ENCODE measurements around the gene LRRN4CL. TPM values are rescaled to one million over a fixed set of nuclear protein-coding genes. Genes with fewer than 3 reads are reported as not detected.

Gene LRRN4CL
- total and polyA plus RNA-seq, 11 donors, result 0.63 to 8.6 (median 2.5) TPM

- no peak overlapping the region for H3K4me3 ChIP-seq
- peaks cover 0 to 53% (median 29%) of the 10 kb centered on the region in 12 donors for H3K4me1 ChIP-seq
- TF ChIP-seq POLR2A (IDR thresholded peaks at IDR 0.05), result no peak
- TF ChIP-seq CTCF (IDR thresholded peaks at IDR 0.05), result no peak
- H3K36me3 ChIP-seq, result peaks cover 9 to 73% (median 70%) of the 10 kb centered on the region in 9 donors
- WGBS, 4 donors, result 85 to 90% (median 87%) methylated on average over 6 of the region's 6 CpGs
- no peaks in the 10 kb centered on the region for H3K9me3 ChIP-seq
- intact Hi-C loops (cut with DNase I), result no loop called here
- ATAC-seq, result no peak
- peak overlapping the region in 10 of 12 donors; percentile 32 to 80 (median 62) for H3K27ac ChIP-seq
- DNase-seq, result no peak
- no peaks in the 10 kb centered on the region for H3K27me3 ChIP-seq
Measured at GRCh38 chr11:62712276-62712812, 23.0 kb upstream of the LRRN4CL start.

GRCh38 chr11:62710001-62710345 lies 20.6 kb upstream of the LRRN4CL start:
- peaks cover 0 to 72% (median 44%) of the 10 kb centered on the region in 12 donors for H3K4me1 ChIP-seq
- intact Hi-C loops (cut with DNase I), result loop anchor here in 2 of 10 donors (2.0 kb wide), 1 partner anchor 17 kb away; the partner anchor contains the start of gene HNRNPUL2 (in 2 of the 2)
- no peaks in the 10 kb centered on the region for H3K9me3 ChIP-seq
- no peaks in the 10 kb centered on the region for H3K27me3 ChIP-seq
- peaks cover 0 to 50% (median 47%) of the 10 kb centered on the region in 9 donors for H3K36me3 ChIP-seq
- peak overlapping the region; percentile 90 to 99 (median 97) for H3K27ac ChIP-seq
- DNase-seq (no peak), ATAC-seq (peak in 1 of 4 donors; percentile 0)
- WGBS, 4 donors, result 63 to 74% (median 67%) methylated on average over 7 of the region's 7 CpGs
- H3K4me3 ChIP-seq, result peak overlapping the region; percentile 21 to 75 (median 64)
- TF ChIP-seq CTCF (IDR thresholded peaks at IDR 0.05), result no peak
- no peak for TF ChIP-seq POLR2A (IDR thresholded peaks at IDR 0.05)

- Histone ChIP-seq H3K4me3 (peak overlapping the region; percentile 38 to 75 (median 64)), H3K4me1 (peaks cover 0 to 72% (median 45%) of the 10 kb centered on the region in 12 donors), H3K36me3 (peaks cover 0 to 46% (median 41%) of the 10 kb centered on the region in 9 donors), H3K9me3 (no peaks in the 10 kb centered on the region), H3K27ac (peak overlapping the region; percentile 90 to 99 (median 97)), H3K27me3 (no peaks in the 10 kb centered on the region)
- DNase-seq (peak; percentile 97 to 99 (median 98)), ATAC-seq (peak; percentile 84 to 92 (median 88))
- intact Hi-C loops (cut with DNase I), result loop anchor here in 2 of 10 donors (1.0 to 5.0 kb wide), 4 partner anchors 17 to 42 kb away; partner anchors contain the start of genes C11orf98 (in 1 of the 2), CSKMT (in 1 of the 2), HNRNPUL2 (in 1 of the 2) and LBHD1 (in 1 of the 2)
- TF ChIP-seq CTCF (IDR thresholded peaks at IDR 0.05) (peak in 4 of 12 donors; percentile 8 to 50 (median 26)), POLR2A (IDR thresholded peaks at IDR 0.05) (peak in 1 of 2 donors; percentile 63)
- 1 to 3% (median 1%) methylated on average over 29 to 47 of the region's 47 CpGs for WGBS, 4 donors
Measured at GRCh38 chr11:62709247-62710000, 20.1 kb upstream of the LRRN4CL start.

GRCh38 chr11:62708793-62709192 lies 19.5 kb upstream of the LRRN4CL start:
- Histone ChIP-seq H3K4me1 (peaks cover 0 to 67% (median 43%) of the 10 kb centered on the region in 12 donors), H3K27me3 (no peaks in the 10 kb centered on the region), H3K4me3 (peak overlapping the region; percentile 38 to 75 (median 64)), H3K27ac (peak overlapping the region; percentile 87 to 99 (median 96)), H3K36me3 (peaks cover 0 to 40% (median 35%) of the 10 kb centered on the region in 9 donors), H3K9me3 (no peaks in the 10 kb centered on the region)
- intact Hi-C loops (cut with DNase I), result loop anchor here in 2 of 10 donors (1.0 to 5.0 kb wide), 4 partner anchors 18 to 41 kb away; partner anchors contain the start of genes C11orf98 (in 1 of the 2), CSKMT (in 1 of the 2), HNRNPUL2 (in 1 of the 2) and LBHD1 (in 1 of the 2)
- TF ChIP-seq CTCF (IDR thresholded peaks at IDR 0.05), result no peak
- TF ChIP-seq POLR2A (IDR thresholded peaks at IDR 0.05), result no peak
- peak in 1 of 4 donors; percentile 1 for ATAC-seq
- peak in 2 of 5 donors; percentile 28 to 30 for DNase-seq
- WGBS, 4 donors, result 5 to 7% (median 6%) methylated on average over 7 of the region's 7 CpGs
